Parathyroid adenoma (tissue), 2 donors: ENCODE measurements around the gene CBR1.

Experiments used
- H2AFZ ChIP-seq: fragments of 300-600 bp; sonication (generic); one replicate; pipeline ENCODE4 v1.7.0; 2017; ENCODE audit warnings: antibody characterized with exemption, mild to moderate bottlenecking
- H3K27ac ChIP-seq: fragments of 300-600 bp; sonication (generic); one replicate; pipeline ENCODE4 v1.7.0; 2017
- H3K27me3 ChIP-seq: fragments of 300-600 bp; sonication (generic); one replicate; pipeline ENCODE4 v1.7.0; 2017; ENCODE audit warnings: low read length; ENCODE audit not compliant: control insufficient read depth, insufficient read depth
- H3K36me3 ChIP-seq: fragments of 300-600 bp; sonication (generic); one replicate; pipeline ENCODE4 v1.7.0; 2017; ENCODE audit warnings: low read length; ENCODE audit not compliant: control insufficient read depth, insufficient read depth
- H3K4me1 ChIP-seq: fragments of 300-600 bp; sonication (generic); one replicate; pipeline ENCODE4 v1.7.0; 2017; ENCODE audit warnings: control low read depth
- H3K4me2 ChIP-seq: fragments of 300-600 bp; sonication (generic); one replicate; pipeline ENCODE4 v1.7.0; 2017; ENCODE audit warnings: low read length
- H3K4me3 ChIP-seq: fragments of 300-600 bp; sonication (generic); one replicate; pipeline ENCODE4 v1.7.0; 2017; ENCODE audit warnings: low read depth, low read length
- H3K79me2 ChIP-seq: fragments of 300-600 bp; sonication (generic); one replicate; pipeline ENCODE4 v1.7.0; 2017; ENCODE audit warnings: control low read depth
- H3K9ac ChIP-seq: fragments of 300-600 bp; sonication (generic); one replicate; pipeline ENCODE4 v1.7.0; 2017; ENCODE audit warnings: mild to moderate bottlenecking
- H3K9me3 ChIP-seq: fragments of 300-600 bp; sonication (generic); one replicate; pipeline ENCODE4 v1.7.0; 2017; ENCODE audit warnings: low read length; ENCODE audit not compliant: control insufficient read depth
- TF ChIP-seq, protein P1 (sequence below): fragments of 300-600 bp; sonication (generic); IDR thresholded peaks from one replicate; pipeline ENCODE4 v1.7.0; 2017; ENCODE audit warnings: antibody characterized with exemption, mild to moderate bottlenecking
- donor health status: primary hyperparathyroidism.

Gene CBR1

DNA sequence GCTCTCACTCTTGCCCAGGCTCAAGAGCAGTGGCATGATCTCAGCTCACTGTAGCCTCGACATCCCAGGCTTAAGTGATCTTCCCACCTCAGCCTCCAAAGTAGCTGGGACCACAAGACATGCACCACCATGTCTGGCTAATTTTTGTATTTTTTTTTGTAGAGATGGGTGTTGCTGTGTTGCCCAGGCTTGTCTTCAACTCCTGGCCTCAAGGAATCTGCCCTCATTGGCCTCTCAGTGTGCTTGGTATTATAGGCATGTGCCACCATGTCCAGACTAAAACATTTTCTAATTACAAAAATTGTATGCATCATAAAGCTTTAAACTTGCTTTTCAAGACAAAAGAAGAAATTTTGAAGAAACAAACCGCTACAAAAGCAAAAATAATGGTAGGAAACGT is 20.1 kb downstream of the CBR1 start:
- H3K79me2 ChIP-seq = no peaks in the 10 kb centered on the region
- no peaks in the 10 kb centered on the region for H3K36me3 ChIP-seq
- H3K9ac ChIP-seq = no peak overlapping the region
- H3K27ac ChIP-seq = no peak overlapping the region
- no peaks in the 10 kb centered on the region for H3K9me3 ChIP-seq
- no peaks in the 10 kb centered on the region for H3K4me1 ChIP-seq
- no peak overlapping the region for H3K4me3 ChIP-seq
- TF ChIP-seq, protein P1, sequence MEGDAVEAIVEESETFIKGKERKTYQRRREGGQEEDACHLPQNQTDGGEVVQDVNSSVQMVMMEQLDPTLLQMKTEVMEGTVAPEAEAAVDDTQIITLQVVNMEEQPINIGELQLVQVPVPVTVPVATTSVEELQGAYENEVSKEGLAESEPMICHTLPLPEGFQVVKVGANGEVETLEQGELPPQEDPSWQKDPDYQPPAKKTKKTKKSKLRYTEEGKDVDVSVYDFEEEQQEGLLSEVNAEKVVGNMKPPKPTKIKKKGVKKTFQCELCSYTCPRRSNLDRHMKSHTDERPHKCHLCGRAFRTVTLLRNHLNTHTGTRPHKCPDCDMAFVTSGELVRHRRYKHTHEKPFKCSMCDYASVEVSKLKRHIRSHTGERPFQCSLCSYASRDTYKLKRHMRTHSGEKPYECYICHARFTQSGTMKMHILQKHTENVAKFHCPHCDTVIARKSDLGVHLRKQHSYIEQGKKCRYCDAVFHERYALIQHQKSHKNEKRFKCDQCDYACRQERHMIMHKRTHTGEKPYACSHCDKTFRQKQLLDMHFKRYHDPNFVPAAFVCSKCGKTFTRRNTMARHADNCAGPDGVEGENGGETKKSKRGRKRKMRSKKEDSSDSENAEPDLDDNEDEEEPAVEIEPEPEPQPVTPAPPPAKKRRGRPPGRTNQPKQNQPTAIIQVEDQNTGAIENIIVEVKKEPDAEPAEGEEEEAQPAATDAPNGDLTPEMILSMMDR = no peak
- no peak overlapping the region for H2AFZ ChIP-seq
- H3K4me2 ChIP-seq = no peak overlapping the region
- no peaks in the 10 kb centered on the region for H3K27me3 ChIP-seq

DNA sequence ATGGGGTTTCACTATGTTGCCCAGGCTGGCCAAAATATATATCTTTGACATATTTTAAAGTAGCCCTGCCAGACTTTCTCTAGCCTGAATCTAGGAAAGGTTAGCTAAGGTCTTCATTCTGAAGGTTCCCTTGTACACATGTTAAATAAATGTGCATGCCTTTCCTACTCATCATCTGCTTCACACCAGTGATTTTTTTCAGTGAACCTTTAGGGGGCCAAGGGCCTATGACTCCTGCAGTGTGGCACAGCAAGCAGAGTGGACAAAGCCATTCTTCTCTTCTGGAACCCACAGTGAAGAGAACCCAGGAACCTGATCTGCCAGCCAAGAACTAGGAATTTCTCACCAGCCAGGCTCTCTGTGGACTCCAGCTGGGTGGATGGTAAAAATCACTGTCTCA is 22.9 kb downstream of the CBR1 start:
- H3K79me2 ChIP-seq = no peaks in the 10 kb centered on the region
- no peaks in the 10 kb centered on the region for H3K27me3 ChIP-seq
- H3K4me2 ChIP-seq = no peak overlapping the region
- H3K9ac ChIP-seq = no peak overlapping the region
- no peak overlapping the region for H3K4me3 ChIP-seq
- no peaks in the 10 kb centered on the region for H3K36me3 ChIP-seq
- no peaks in the 10 kb centered on the region for H3K4me1 ChIP-seq
- H2AFZ ChIP-seq = no peak overlapping the region
- H3K27ac ChIP-seq = no peak overlapping the region
- H3K9me3 ChIP-seq = no peaks in the 10 kb centered on the region
- TF ChIP-seq, protein P1 = no peak

DNA sequence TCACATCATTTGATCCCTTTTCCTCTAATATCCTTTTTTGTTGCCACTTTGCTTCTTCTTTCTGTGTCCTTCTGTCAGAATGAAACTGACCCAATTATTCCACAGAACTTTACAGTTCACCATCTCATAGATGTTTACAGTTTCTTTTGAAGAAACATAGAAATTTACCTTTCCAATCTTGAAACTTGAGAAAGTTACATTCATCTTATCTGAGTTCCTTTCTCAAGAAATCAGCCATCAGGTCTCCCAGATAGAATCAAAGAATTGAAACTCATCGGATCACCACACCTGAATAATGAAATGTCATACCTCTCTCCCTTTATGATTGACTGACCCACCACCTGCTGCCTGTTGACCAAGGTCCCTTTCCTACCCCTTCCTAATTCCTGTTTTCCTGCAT is 23.7 kb downstream of the CBR1 start:
- Histone ChIP-seq H3K79me2 (no peaks in the 10 kb centered on the region), H3K4me2 (no peak overlapping the region), H2AFZ (no peak overlapping the region), H3K27ac (no peak overlapping the region), H3K4me3 (no peak overlapping the region), H3K36me3 (no peaks in the 10 kb centered on the region), H3K9ac (no peak overlapping the region), H3K9me3 (no peaks in the 10 kb centered on the region), H3K4me1 (no peaks in the 10 kb centered on the region), H3K27me3 (no peaks in the 10 kb centered on the region)
- TF ChIP-seq, protein P1 = no peak

DNA sequence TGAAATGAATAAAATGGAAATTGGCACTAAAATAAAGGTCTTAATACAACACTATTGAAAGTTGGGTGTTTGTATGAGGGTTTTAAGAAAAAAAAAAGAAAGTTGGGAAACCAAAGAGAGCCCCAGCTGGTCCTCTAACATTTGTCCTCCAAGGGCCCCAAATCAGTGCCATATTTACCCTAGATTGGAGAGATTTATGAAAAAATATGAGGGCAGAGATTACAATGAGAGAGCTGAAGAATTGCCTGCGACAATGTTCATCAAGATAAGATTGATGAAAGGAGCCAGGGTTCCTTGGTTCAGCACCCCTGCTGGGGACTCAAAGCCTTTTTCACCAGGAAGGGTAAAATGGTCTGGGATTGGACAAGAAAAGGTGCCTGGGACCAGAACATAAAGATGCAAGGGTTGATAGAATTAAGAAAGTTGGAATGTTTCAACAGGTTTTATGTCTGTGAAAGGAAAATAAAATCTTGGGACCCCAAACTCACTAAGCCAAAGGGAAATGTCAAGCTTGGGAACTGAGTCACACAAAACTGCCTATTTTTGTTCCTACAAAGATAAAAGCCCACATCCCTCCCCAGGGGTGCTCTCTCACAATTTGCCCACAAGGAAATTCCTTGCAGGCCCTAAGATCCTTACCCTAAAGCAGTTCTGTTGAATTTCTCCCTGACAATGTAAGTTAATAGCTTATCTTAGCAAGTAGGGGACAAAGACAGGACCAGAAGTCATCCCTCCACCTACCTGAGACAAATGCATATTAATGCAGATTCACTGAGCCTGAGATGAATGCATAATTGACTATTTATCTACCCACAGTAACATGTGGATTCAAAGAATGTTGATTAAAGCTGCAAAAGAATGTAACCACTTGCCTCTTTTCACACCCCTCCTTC is 26.8 kb downstream of the CBR1 start:
- no peak overlapping the region for H2AFZ ChIP-seq
- H3K9ac ChIP-seq = no peak overlapping the region
- H3K27me3 ChIP-seq = no peaks in the 10 kb centered on the region
- H3K4me1 ChIP-seq = no peaks in the 10 kb centered on the region
- H3K4me2 ChIP-seq = no peak overlapping the region
- TF ChIP-seq, protein P1 = no peak
- H3K36me3 ChIP-seq = no peaks in the 10 kb centered on the region
- no peak overlapping the region for H3K27ac ChIP-seq
- H3K4me3 ChIP-seq = no peak overlapping the region
- H3K9me3 ChIP-seq = no peaks in the 10 kb centered on the region
- no peaks in the 10 kb centered on the region for H3K79me2 ChIP-seq
